ENCODE results near the gene TEK.

GRCh38 chr9:27145143-27145542, 36.1 kb downstream of the TEK start:
- TF ChIP-seq, protein P1, sequence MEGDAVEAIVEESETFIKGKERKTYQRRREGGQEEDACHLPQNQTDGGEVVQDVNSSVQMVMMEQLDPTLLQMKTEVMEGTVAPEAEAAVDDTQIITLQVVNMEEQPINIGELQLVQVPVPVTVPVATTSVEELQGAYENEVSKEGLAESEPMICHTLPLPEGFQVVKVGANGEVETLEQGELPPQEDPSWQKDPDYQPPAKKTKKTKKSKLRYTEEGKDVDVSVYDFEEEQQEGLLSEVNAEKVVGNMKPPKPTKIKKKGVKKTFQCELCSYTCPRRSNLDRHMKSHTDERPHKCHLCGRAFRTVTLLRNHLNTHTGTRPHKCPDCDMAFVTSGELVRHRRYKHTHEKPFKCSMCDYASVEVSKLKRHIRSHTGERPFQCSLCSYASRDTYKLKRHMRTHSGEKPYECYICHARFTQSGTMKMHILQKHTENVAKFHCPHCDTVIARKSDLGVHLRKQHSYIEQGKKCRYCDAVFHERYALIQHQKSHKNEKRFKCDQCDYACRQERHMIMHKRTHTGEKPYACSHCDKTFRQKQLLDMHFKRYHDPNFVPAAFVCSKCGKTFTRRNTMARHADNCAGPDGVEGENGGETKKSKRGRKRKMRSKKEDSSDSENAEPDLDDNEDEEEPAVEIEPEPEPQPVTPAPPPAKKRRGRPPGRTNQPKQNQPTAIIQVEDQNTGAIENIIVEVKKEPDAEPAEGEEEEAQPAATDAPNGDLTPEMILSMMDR (conservative IDR thresholded peaks at IDR 0.05) = no peak
- TF ChIP-seq ZFX (IDR thresholded peaks at IDR 0.05) = no peak
